IPS-NIHi7 (cell line): Measurements from ENCODE around the gene ZC3H12A.
"Not testable (repeated sequence)": the region's sequence is repeated elsewhere in the genome, so short reads cannot be mapped to it uniquely, and the experiment has no call there.

ENCODE experiments used
- DNase-seq: peaks from one replicate; pipeline ENCODE4 v3.0.0; 2012; ENCODE audit warnings: mixed read lengths; ENCODE audit errors: extremely low spot score

ZC3H12A gene

DNA sequence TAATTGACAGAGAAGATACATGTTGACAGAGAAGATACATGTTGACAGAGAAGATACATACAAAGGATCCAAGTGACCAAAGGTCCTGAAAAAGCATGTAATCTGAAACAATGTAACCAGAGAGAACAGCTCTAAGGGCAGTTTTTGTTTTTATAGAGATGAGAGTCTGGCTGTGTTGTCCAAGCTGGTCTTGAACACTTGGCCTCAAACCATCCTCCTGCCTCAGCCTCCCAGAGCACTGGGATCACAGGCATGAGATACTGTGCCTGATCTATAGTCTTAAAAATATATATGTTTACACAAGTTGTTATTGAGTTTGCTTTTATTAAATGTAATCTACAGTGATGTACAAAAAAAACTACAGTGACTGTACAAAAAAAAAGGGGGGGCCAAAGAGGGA is 27.7 kb downstream of the ZC3H12A start:
- no peak for DNase-seq

DNA sequence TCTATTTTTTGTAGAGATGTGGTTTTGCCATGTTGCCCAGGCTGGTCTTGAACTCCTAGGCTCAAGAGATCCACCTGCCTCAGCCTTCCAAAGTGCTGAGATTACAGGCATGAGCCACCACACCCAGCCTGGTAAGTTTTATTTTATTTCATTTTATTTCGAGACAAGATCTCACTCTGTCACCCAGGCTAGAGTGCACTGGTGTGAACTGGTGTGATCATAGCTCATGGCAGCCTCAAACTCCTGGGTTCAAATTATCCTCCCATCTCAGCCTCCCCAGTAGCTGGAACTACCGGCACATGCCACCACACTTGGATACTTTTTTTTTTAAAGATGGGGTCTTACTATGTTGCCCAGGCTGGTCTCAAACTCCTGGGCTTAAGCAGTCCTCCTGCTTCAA is 28.4 kb downstream of the ZC3H12A start:
- not testable (repeated sequence) for DNase-seq

DNA sequence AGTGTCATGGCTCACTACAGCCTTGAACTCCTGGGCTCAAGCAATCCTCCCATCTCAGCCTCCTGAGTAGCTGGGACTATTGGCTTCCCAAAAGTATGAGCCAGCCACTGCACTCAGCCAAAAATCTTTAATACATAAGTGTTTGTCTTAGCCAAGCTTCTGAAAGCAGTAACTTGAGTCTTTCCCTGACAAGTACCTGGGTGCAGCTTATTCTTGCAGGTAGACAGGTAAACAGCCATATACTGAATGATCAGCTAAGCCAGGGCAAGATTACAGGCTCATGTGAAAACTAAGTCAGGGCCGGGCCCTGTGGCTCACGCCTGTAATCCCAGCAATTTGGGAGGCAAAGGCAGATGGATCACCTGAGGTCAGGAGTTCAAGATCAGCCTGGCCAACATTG is 32.4 kb downstream of the ZC3H12A start:
- DNase-seq, result no peak

DNA sequence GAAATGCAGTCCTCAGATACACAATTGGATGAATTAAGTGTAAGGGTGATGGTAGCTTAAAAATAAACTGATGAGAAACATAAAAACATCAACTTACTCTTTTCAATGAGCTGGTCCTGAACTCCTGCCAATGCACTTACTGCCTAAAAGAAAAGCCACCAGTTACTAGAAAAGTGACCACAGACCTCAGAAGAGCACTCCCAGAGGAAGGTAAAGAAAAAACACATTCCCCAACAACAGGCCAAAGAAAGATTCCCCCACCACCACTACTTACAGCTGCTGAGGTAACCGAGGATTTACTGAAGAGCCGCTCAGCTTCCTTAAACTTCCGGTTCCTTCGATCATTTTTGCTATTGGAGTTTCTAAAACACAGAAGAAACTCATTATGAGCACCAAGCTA is 34.8 kb downstream of the ZC3H12A start:
- peak; percentile 29 for DNase-seq

DNA sequence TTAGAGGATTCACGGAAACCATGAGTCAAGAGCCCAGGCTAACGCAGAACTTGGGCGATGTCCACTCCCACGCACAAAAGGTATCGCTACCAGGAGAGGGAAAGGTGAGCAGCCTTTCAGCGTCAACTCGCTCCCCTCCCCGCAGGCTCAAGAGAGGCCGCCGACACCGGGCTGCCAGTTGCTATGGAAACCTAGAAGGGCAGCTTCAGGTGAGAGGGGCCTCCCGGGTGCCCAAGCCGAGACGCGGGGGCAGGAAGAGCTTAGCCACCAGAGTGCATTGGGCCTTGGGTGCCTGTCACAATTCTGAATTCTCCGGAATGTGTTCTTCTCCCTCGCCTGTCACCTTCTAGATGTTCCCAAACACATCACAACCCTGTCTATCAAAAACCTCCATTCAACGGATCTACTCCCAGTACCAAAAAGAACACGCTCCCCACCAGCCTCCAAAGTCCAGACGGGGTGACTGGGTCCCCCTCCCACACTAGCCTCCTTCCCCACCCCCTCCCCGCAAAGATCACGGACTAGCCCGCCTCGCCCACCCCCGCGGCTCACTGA is 39.5 kb downstream of the ZC3H12A start:
- DNase-seq, result peak; percentile 77

DNA sequence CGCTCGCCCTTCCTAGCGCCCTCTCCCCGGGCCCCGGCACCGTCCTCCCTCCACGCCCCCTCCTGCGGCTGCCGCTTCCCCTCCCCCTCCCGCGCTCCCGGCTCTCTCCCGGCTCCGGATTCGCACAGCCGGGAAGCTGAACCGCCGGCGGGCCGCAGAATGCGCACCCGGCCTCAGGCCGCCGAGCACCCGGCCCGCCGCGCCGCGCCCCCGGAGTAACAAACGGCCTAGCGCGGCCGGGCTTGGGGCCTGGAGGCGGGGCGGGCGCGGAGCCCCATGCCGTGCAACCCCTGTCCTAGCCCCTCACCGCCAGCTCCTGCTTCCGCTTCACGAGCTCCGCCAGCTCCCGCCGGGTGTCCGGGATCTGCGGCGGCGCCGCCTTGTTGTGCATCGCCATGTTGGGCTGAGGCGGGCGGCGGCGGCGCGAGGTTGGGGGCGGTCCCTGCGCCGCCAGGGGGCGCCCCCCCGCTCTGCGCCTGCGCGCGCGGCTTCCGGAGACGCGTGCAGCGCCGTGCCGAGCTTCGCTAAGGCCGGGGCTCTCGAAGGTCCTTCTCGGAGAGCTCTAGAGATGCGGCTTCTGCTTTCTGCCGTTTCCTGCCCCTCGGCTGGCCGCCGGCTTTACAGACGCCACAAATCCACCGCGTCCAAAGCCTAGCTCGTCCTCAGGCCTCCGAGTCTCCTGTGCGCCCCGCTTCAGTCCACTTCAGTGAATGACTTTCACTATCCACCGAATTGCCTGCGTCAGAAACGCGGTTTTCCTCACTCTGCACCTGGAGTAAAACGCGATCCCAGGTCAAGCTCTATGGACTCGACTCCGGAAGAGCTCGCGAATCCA is 40.2 kb downstream of the ZC3H12A start, which contains the start of gene MEAF6:
TSS of gene MEAF6 (minus strand) at position 417 of the 835 bp plus-strand sequence. CDS start at position 397, 20 bp downstream.
- peak; percentile 92 for DNase-seq

DNA sequence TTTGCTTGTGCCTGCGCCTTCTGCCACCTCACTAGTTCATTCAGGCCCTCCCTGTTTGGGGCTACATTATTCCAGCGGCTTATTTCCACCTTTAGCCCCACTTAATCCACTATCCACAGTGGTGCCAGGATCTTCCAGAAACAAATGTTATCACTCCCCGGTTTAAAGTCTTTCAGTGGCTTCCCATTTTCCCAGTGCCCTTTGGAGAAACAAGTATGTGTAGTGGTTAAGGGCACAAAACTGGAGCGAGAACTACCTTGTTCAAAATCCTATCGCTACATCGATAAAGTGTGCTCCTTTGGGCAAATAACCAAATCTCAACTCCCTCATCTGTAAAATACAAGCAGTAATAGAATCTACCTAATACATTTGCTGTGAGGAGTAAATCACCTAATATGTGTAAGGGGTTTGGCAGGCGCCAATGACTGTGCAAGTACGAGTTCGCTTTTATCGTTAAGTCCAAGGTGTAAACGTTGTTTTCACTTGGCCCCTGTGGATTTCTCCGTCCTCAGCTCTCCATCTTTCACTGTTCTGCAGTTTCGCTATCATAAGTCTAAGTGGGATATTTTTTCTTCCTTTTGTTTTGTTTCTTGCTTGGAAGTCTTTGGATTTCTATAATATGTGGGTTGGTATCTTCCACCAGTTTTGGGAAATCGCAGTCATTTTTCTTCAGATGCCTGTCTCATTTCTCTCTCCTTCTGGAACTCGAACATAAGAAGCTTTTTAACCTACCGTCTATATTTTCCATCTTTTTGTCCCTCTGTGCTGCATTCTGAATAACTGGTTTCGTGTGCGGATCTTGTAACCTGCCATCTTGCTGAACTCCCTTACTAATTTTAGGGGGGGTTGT is 41.0 kb downstream of the ZC3H12A start:
- DNase-seq, result no peak

DNA sequence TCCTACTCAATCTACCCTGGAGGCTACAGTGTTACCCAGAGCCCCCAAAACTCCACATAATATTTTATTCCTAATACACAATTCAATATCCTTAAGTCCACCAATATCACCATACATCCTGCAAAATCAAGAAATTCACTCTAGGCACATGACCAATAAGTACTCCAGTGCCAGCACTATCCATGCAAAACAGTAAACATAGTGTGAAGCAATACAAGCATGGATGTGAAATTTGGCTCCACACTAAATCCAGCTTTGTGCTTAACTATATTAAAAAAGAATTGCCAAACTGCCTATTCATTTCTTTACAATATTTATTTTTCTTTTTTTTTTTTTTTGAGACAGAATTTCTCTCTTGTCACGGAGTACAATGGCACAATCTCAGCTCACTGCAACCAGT is 43.2 kb downstream of the ZC3H12A start:
- DNase-seq, result no peak

DNA sequence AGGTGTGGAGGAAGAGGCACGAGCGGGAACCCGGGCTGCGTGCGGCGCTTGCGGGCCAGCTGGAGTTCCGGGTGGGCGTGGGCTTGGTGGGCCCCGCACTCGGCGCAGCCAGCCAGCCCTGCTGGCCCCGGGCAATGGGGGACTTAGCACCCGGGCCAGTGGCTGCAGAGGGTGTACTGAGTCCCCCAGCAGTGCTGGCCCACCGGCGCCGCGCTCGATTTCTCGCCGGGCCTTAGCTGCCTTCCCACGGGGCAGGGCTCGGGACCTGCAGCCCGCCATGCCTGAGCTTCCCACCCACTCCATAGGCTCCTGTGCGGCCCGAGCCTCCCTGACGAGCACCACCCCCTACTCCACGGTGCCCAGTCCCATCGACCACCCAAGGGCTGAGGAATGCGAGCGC is 43.9 kb downstream of the ZC3H12A start:
- not testable (repeated sequence) for DNase-seq

DNA sequence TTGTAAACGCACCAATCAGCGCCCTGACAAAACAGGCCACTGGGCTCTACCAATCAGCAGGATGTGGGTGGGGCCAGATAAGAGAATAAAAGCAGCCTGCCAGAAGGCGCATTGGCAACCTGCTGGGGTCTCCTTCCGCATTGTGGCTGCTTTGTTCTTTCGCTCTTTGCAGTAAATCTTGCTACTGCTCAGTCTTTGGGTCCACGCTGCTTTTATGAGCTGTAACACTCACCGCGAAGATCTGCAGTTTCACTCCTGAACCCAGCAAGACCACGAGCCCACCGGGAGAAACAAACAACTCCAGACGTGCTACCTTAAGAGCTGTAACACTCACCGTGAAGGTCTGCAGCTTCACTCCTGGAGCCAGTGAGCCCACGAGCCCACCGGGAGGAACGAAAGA is 44.5 kb downstream of the ZC3H12A start:
- DNase-seq, result not testable (repeated sequence)

DNA sequence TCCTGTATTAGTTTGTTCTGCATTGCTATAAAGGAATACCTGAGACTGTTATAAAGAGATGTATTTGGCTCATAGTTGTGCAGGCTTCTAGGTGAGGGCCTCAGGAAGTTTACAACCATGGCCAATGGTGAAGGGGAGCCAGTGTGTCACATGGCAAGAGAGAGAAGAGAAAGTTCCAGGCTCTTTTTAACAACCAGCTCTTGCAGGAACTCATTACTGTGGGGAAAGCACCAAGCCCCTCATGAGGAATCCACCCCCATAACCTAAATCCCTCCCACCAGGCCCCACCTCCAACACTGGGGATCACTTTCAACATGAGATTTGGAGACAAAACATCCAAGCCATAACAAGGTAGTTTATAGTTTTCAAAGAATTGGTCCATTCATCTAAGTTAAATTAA is 45.2 kb downstream of the ZC3H12A start:
- no peak for DNase-seq

DNA sequence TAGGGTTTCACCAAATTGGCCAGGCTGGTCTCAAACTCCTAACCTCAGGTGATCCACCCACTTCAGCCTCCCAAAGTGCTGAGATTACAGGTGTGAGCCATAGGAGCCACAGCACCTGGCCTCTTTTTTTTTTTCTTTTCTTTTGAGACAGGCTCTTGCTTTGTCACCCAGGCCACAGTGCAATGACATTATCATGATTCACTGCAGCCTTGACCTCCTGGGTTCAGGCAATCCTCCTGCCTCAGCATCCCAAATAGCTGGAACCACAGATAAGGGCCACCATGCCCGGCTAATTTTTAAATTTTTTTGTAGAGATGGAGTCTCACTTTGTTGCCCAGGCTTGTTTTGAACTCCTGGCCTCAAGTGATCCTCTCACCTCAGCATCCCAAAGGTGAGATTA is 55.5 kb downstream of the ZC3H12A start:
- not testable (repeated sequence) for DNase-seq

DNA sequence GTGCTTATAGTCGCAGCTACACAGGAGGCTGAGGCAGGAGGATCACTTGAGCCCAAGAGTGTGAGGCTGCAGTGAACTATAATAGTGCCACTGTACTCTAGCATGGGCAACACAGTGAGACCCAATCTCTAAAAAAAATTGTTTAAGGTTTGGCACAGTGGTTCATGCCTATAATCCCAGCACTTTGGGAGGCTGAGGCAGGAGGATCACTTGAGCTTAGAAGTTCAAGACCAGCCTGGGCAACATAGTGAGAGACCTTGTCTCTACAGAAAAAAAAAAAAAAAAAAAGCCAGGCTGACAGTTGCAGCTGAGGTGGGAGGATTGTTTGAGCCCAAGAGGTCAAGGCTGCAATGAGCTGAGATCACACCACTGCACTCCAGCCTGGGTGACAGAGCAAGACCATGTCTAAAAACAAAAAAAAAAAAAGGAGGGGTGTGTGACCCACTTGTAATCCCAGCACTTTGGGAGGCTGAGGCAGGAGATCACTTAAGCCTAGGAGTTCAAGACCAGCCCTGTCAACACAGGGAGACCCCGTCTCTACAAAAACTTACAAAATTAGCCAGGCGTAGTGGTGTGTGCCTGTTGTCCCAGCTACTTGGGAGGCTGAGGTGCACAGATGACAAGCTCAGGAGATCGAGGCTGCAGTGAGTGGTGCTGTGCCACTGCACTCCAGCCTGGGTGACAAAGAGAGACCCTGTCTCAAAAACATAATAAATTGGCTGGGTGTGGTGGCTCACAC is 58.2 kb downstream of the ZC3H12A start:
- DNase-seq, result not testable (repeated sequence)

DNA sequence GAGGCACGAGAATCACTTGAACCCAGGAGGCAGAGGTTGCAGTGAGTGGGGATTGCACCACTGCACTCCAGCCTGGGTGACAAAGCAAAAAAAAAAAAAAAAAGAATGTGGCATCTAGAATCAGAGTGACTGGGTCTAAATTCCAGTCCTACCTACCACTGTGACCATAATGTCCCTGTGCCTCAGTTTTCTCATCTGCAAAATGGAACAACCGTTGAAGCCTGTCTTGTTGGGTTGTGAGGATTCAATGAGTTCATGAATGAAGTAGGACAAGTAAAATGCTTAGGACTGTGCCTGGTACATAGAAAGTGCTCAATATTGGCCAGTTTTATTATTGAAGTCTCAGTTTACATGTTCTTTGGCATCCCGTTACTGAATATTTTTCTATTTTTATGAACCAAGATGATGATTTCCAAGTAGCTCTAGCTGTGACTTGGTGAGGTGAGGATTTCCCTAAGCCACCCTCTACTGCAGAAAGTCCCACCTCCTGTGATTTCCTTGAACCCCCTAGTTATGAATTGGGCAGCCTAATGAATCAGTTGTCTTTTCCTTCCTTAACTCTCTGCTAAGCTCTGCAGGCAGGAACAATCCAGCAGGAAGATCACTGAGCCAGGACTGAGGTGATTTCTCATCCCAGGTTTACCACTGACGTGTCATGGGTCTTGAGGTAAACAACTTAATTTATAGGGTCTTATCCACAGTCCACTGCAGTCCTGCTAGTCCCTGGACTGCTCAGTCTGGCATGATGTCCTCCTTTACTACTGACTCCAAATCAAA is 59.1 kb downstream of the ZC3H12A start:
- DNase-seq, result no peak
